Natural killer cell (primary cell): ENCODE results near the gene RAPGEF1. TPM values are rescaled to one million over a fixed set of nuclear protein-coding genes. Genes with fewer than 3 reads are reported as not detected.
"Not testable (repeated sequence)": the region's sequence is repeated elsewhere in the genome, so short reads cannot be mapped to it uniquely, and the experiment has no call there.

Experiments used
- ATAC-seq, 3 donors: fragments of 150-1000 bp in 2 of 3; fragments of 200-7000 bp in 1 of 3; cut with Tn5 transposase; 1 replicate in 1 of 3; 2 replicates in 2 of 3; pipeline ENCODE4 v1.10.0; 2021; ENCODE audit warnings: mild to moderate bottlenecking in 2 of 3, moderate library complexity in 2 of 3
- DNase-seq, 2 donors: peaks; one replicate each; pipeline versions ENCODE4 v3.0.0 to v3.0.0-alpha.2; 2013 to 2021; ENCODE audit warnings: mixed read lengths in 1 of 2
- H3K27ac ChIP-seq: one replicate; pipeline ENCODE4 v1.5.1; 2013; ENCODE audit warnings: mild to moderate bottlenecking, low read length
- H3K27me3 ChIP-seq: one replicate; pipeline ENCODE4 v1.6.1; 2013; ENCODE audit warnings: low read length; ENCODE audit not compliant: control insufficient read depth, insufficient read depth
- H3K36me3 ChIP-seq: one replicate; pipeline ENCODE4 v1.6.1; 2013; ENCODE audit warnings: low read length; ENCODE audit not compliant: control insufficient read depth, insufficient read depth
- H3K4me1 ChIP-seq: one replicate; pipeline ENCODE4 v1.6.1; 2013; ENCODE audit warnings: low read length; ENCODE audit not compliant: control insufficient read depth, insufficient read depth
- H3K4me3 ChIP-seq: one replicate; pipeline ENCODE4 v1.5.1; 2013; ENCODE audit warnings: low read length
- H3K9me3 ChIP-seq: one replicate; pipeline ENCODE4 v1.6.1; 2013; ENCODE audit warnings: low read length; ENCODE audit not compliant: control insufficient read depth, insufficient read depth
- H3K27ac Mint-ChIP-seq, 2 donors: one replicate each; pipeline ENCODE4 v1.8.0; 2022; ENCODE audit warnings: mild to moderate bottlenecking in 2 of 2, mixed read lengths in 2 of 2, moderate library complexity in 1 of 2
- H3K27me3 Mint-ChIP-seq, 2 donors: one replicate each; pipeline ENCODE4 v1.8.0; 2022; ENCODE audit warnings: low read depth in 2 of 2, mixed read lengths in 2 of 2
- H3K36me3 Mint-ChIP-seq: one replicate; pipeline ENCODE4 v1.8.0; 2022; ENCODE audit warnings: mixed read lengths
- H3K4me1 Mint-ChIP-seq, 2 donors: one replicate each; pipeline ENCODE4 v1.8.0; 2022; ENCODE audit warnings: mixed read lengths in 2 of 2
- H3K4me3 Mint-ChIP-seq: one replicate; pipeline ENCODE4 v1.8.0; 2022; ENCODE audit warnings: mild to moderate bottlenecking, moderate library complexity, mixed read lengths
- H3K9me3 Mint-ChIP-seq, 2 donors: one replicate each; pipeline ENCODE4 v1.8.0; 2022; ENCODE audit warnings: mixed read lengths in 2 of 2
- WGBS: methylation state at CpG from one replicate; pipeline ENCODE4 v1.1.7; 2013; ENCODE audit warnings: missing lambda C conversion rate; ENCODE audit not compliant: insufficient coverage; 5-methylcytosine and 5-hydroxymethylcytosine counted together
- intact Hi-C: fragments of 100-400 bp; cut with micrococcal nuclease; formaldehyde crosslinking; loops from one replicate; pipeline ENCODE4 v1.14.2; 2022
- total RNA-seq, 4 donors: library from RNA; stranded (reverse); fragments of 120-200 nt in 1 of 4; gene quantifications; one replicate each; pipeline versions ENCODE4 v1.2.3 to v1.2.4, GENCODE V29; 2013 to 2022
- TF ChIP-seq, protein P1 (sequence below): fragments of 200-600 bp; IDR thresholded peaks from one replicate; pipeline ENCODE4 v1.8.0; 2022; ENCODE audit warnings: antibody characterized with exemption

The RAPGEF1 gene
- total RNA-seq, 3 donors from 2014 or later (not counting 1 experiment from before 2014, with no cell fraction given) = 210 to 224 (median 222) TPM

DNA sequence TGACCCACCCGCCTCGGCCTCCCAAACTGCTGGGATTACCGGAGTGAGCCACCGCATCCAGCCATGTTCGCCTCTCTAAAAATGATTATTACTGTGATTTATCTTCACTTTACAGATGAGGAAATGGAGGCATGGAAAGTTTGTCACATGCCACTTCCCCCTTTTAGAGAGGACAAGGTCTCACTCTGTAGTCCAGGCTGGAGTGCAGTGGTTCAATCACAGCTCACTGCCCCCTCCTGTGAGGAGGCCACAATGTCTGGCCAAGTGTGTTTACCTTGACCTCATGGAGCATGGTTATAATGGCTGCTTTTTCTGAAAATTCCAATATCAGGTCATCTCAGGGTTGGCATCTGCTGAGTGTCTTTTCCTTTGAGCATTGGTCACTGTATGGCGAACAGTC is 187.8 kb downstream of the RAPGEF1 start:
- Mint-ChIP-seq H3K9me3 (no peaks in the 10 kb centered on the region), H3K36me3 (no peaks in the 10 kb centered on the region), H3K27ac (no peak overlapping the region), H3K4me1 (peaks cover 0 to 8% of the 10 kb centered on the region in 2 donors), H3K4me3 (no peak overlapping the region), H3K27me3 (peaks cover 43 to 65% of the 10 kb centered on the region in 2 donors)
- H3K27me3 ChIP-seq = peaks cover 22% of the 10 kb centered on the region
- ATAC-seq (no peak), DNase-seq (no peak)
- H3K4me3 ChIP-seq = no peak overlapping the region
- TF ChIP-seq, protein P1, sequence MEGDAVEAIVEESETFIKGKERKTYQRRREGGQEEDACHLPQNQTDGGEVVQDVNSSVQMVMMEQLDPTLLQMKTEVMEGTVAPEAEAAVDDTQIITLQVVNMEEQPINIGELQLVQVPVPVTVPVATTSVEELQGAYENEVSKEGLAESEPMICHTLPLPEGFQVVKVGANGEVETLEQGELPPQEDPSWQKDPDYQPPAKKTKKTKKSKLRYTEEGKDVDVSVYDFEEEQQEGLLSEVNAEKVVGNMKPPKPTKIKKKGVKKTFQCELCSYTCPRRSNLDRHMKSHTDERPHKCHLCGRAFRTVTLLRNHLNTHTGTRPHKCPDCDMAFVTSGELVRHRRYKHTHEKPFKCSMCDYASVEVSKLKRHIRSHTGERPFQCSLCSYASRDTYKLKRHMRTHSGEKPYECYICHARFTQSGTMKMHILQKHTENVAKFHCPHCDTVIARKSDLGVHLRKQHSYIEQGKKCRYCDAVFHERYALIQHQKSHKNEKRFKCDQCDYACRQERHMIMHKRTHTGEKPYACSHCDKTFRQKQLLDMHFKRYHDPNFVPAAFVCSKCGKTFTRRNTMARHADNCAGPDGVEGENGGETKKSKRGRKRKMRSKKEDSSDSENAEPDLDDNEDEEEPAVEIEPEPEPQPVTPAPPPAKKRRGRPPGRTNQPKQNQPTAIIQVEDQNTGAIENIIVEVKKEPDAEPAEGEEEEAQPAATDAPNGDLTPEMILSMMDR = no peak
- intact Hi-C loops = no loop called here
- H3K9me3 ChIP-seq = no peaks in the 10 kb centered on the region
- WGBS = 77% methylated on average over 6 of the region's 6 CpGs
- H3K4me1 ChIP-seq = peaks cover 4% of the 10 kb centered on the region
- H3K36me3 ChIP-seq = no peaks in the 10 kb centered on the region
- H3K27ac ChIP-seq = no peak overlapping the region

DNA sequence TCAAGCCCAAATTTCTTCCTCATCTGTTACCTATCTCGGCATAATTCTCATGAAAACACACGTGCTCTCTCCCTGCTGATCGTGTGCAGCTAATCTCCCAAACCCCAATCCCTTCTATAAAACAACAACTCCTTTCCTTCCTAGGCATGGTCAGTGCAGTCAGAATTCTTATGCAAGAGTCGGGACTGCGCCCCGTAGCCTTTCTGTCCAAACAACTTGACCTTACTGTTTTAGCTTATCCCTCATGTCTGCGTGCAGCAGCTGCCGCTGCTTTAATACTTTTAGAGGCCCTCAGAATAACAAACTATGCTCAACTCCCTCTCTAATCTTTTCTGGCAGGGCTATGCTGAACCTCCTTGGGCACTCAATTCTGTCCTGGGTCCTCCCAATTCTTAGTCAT is 189.4 kb downstream of the RAPGEF1 start:
- peaks cover 0 to 13% of the 10 kb centered on the region in 2 donors for H3K4me1 Mint-ChIP-seq
- H3K36me3 Mint-ChIP-seq, H3K27ac ChIP-seq, H3K27ac Mint-ChIP-seq, ATAC-seq, H3K36me3 ChIP-seq, intact Hi-C loops, H3K4me3 Mint-ChIP-seq, H3K4me3 ChIP-seq, H3K9me3 Mint-ChIP-seq, H3K9me3 ChIP-seq, DNase-seq: not testable (repeated sequence)
- Histone ChIP-seq H3K4me1 (peaks cover 20% of the 10 kb centered on the region), H3K27me3 (peaks cover 32% of the 10 kb centered on the region)
- WGBS = 88% methylated on average over 8 of the region's 8 CpGs
- peaks cover 44 to 59% of the 10 kb centered on the region in 2 donors for H3K27me3 Mint-ChIP-seq

DNA sequence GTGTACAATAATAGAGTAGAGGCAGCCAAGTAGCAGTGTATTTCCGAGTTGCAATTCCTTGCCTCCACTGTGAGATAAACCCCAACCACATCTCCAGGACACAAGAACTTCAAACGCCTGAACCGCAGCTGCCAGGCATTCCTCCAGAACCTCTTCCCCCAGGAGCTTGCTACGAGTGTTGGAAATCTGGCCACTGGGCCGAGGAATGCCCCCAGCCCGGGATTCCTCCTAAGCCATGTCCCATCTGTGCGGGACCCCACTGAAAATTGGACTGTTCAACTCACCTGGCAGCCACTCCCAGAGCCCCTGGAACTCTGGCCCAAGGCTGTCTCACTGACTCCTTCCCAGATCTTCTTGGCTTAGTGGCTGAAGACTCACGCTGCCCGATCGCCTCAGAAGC is 190.7 kb downstream of the RAPGEF1 start:
- H3K9me3 Mint-ChIP-seq, H3K4me3 ChIP-seq, H3K4me3 Mint-ChIP-seq, DNase-seq, H3K36me3 Mint-ChIP-seq, H3K27ac ChIP-seq, H3K36me3 ChIP-seq, ATAC-seq, H3K9me3 ChIP-seq, H3K27ac Mint-ChIP-seq, intact Hi-C loops: not testable (repeated sequence)
- 87% methylated on average over 10 of the region's 10 CpGs for WGBS
- peaks cover 0 to 13% of the 10 kb centered on the region in 2 donors for H3K4me1 Mint-ChIP-seq
- peaks cover 29% of the 10 kb centered on the region for H3K27me3 ChIP-seq
- H3K4me1 ChIP-seq = peaks cover 17% of the 10 kb centered on the region
- peaks cover 44 to 63% of the 10 kb centered on the region in 2 donors for H3K27me3 Mint-ChIP-seq

DNA sequence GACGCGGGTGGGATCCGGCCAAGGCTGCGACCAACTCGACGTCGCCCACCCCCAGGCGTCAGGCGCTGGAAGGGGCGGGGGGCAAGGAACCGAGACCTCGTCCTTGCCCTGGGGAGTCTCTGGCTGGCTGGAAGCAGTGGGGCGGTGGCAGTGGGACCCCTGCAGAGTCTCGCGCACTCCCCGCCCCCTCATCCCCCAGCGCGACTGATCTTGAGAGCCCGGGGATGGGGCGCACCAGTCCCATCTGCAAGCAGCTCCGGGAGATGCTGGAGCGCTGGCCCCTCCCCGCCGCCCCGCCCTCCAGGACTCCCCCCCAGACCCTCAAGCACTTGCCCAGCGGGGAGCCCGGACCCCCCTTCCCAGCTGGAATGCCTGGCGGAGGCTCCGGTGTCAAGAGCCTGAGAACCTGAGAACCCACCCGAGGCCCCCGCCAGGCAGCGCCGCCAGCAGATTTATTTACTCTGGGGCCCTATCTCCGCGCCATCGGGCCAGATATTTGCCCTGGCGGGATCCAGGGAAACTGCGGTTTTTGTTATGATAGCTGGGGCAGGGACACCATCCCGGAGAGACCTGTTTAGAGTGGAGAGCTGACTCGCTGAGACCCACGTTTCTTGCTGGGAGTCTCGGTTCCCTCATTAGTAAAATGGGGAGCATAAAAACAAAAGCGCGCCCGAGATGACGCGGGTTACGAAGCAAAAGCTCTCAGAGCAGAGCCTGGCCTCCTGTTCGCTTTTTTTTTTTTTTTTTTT is 193.4 kb downstream of the RAPGEF1 start:
- Mint-ChIP-seq H3K36me3 (peaks cover 9% of the 10 kb centered on the region), H3K27ac (no peak overlapping the region), H3K9me3 (peaks cover 2 to 6% of the 10 kb centered on the region in 2 donors), H3K27me3 (peaks cover 39 to 53% of the 10 kb centered on the region in 2 donors), H3K4me1 (peaks cover 0 to 13% of the 10 kb centered on the region in 2 donors), H3K4me3 (peak overlapping the region; percentile 57)
- Histone ChIP-seq H3K36me3 (no peaks in the 10 kb centered on the region), H3K9me3 (peaks cover 20% of the 10 kb centered on the region), H3K4me3 (no peak overlapping the region), H3K27me3 (peaks cover 21% of the 10 kb centered on the region), H3K27ac (no peak overlapping the region), H3K4me1 (peaks cover 17% of the 10 kb centered on the region)
- 8% methylated on average over 47 of the region's 49 CpGs for WGBS
- no peak for ATAC-seq
- intact Hi-C loops = no loop called here
- DNase-seq = peak in 1 of 2 donors; percentile 32
- TF ChIP-seq, protein P1 = no peak
